ENCODE measurements around the gene ZNF831.

The ZNF831 gene

GRCh38 chr20:59159091-59159490 is 4.5 kb upstream of the ZNF831 start:
- DNase-seq (ENCODE audit: low spot score) = no peak
- TF ChIP-seq, protein P1, sequence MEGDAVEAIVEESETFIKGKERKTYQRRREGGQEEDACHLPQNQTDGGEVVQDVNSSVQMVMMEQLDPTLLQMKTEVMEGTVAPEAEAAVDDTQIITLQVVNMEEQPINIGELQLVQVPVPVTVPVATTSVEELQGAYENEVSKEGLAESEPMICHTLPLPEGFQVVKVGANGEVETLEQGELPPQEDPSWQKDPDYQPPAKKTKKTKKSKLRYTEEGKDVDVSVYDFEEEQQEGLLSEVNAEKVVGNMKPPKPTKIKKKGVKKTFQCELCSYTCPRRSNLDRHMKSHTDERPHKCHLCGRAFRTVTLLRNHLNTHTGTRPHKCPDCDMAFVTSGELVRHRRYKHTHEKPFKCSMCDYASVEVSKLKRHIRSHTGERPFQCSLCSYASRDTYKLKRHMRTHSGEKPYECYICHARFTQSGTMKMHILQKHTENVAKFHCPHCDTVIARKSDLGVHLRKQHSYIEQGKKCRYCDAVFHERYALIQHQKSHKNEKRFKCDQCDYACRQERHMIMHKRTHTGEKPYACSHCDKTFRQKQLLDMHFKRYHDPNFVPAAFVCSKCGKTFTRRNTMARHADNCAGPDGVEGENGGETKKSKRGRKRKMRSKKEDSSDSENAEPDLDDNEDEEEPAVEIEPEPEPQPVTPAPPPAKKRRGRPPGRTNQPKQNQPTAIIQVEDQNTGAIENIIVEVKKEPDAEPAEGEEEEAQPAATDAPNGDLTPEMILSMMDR (IDR thresholded peaks at IDR 0.05; ENCODE audit: borderline replicate concordance, control extremely low read depth, extremely low read depth, insufficient read depth, missing control alignments) = no peak
- in situ Hi-C loops (cut with MboI; ENCODE audit: low sequenced_read_pairs, unreplicated experiment) = no loop called here

DNA sequence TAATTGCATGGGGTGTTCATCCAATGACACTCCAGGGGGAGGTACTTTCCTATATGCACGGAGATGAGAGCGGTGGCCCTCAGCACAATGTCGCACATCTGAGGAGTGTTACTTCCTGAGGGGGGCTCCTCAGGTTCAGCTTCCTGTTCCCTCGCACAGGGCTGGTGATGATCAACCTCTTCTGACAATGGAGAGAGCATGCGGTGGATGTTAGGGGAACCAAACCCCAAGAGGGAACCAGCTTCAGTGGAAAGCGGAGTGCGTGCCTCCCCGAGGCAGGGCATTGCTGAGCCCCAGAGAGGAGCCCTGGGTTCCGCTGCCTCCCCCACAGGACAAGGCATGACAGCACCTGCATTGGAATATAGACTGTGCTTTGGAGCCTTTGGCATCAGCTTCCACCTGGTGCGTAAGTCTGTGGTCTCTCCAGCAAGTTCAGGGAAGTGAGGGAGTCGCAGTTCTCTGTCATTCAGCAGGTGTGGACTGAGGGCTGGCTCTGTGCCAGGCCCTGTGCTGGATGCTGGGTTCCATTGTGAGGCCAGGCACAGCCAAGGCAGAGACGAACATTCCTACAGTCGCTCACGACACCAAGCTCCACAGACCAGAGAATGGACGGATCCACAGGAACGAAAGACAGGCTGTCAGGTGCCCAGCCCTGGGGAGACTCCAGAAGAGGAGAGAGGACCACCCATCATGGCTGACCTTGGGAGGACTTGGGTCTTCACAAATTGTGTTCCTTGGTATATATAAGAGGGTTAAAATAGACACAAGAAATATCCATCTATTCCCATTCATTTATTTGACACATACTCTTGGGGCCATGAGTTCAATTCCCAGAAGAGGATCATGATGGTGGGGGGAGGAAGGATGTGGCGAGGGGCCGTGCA is 3.9 kb upstream of the ZNF831 start:
- TF ChIP-seq, protein P1 (IDR thresholded peaks at IDR 0.05; ENCODE audit: borderline replicate concordance, control extremely low read depth, extremely low read depth, insufficient read depth, missing control alignments) = no peak
- no peak for DNase-seq (ENCODE audit: low spot score)

DNA sequence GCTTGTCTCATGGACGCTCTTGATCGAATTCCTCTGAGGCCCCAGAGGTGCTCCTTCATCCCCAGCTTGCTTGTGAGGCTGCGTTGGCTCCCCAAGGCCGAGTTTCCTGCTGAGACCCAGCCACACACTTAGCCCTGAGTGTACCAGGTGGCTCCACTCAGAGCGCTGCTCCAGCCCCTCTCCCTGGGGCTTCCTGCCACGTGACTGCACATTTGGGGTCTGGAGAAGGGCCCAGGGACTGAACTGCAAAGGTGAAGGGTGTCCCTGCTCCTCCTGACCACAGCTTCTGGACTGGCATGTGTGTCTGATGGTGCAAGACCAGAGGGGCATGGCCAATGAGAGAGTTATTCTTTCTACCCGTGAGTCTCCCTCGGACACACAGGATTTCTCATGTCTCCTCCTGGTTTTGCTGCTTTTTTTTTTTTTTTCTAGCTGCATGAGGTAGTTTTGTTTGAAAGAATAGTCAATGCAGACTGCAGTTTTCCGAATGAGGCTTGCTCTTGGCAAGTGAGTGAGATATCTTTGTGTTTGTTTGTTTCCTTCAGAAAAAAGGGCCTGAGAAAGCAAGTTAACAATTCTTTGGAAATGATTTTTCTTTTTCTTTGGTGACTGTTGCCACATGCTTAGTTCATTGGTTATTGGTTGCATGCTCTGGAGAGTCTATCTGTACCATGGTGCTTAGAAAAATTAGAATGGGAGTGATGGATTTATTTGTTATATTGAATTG is 3.1 kb upstream of the ZNF831 start:
- no peak for DNase-seq (ENCODE audit: low spot score)
- TF ChIP-seq, protein P1 (IDR thresholded peaks at IDR 0.05; ENCODE audit: borderline replicate concordance, control extremely low read depth, extremely low read depth, insufficient read depth, missing control alignments) = no peak
- in situ Hi-C loops (cut with MboI; ENCODE audit: low sequenced_read_pairs, unreplicated experiment) = no loop called here

More for the DNA sequence above, 3.9 kb upstream of the ZNF831 start:
- in situ Hi-C loops (cut with MboI; ENCODE audit: low sequenced_read_pairs, unreplicated experiment) = no loop called here

GRCh38 chr20:59161721-59162120 is 1.9 kb upstream of the ZNF831 start:
- no peak for DNase-seq (ENCODE audit: low spot score)
- TF ChIP-seq, protein P1 (IDR thresholded peaks at IDR 0.05; ENCODE audit: borderline replicate concordance, control extremely low read depth, extremely low read depth, insufficient read depth, missing control alignments) = no peak
- in situ Hi-C loops (cut with MboI; ENCODE audit: low sequenced_read_pairs, unreplicated experiment) = no loop called here

- in situ Hi-C loops (cut with MboI; ENCODE audit: low sequenced_read_pairs, unreplicated experiment) = no loop called here
- TF ChIP-seq, protein P1 (IDR thresholded peaks at IDR 0.05; ENCODE audit: borderline replicate concordance, control extremely low read depth, extremely low read depth, insufficient read depth, missing control alignments) = no peak
- no peak for DNase-seq (ENCODE audit: low spot score)
Measured at GRCh38 chr20:59164686-59165391, 1.2 kb downstream of the ZNF831 start.

GRCh38 chr20:59165396-59165795 is 1.8 kb downstream of the ZNF831 start:
- in situ Hi-C loops (cut with MboI; ENCODE audit: low sequenced_read_pairs, unreplicated experiment) = no loop called here
- TF ChIP-seq, protein P1 (IDR thresholded peaks at IDR 0.05; ENCODE audit: borderline replicate concordance, control extremely low read depth, extremely low read depth, insufficient read depth, missing control alignments) = no peak
- DNase-seq (ENCODE audit: low spot score) = no peak
